WERI-Rb-1 (cell line): ENCODE results near the gene ZNF469.
"Not testable (repeated sequence)": the region's sequence is repeated elsewhere in the genome, so short reads cannot be mapped to it uniquely, and the experiment has no call there.

Source experiments
- DNase-seq: peaks from one replicate; pipeline ENCODE4 v3.0.0-alpha.2; 2020
- H3K27ac ChIP-seq: fragments of 250-450 bp; sonication (Bioruptor Pico); 2 replicates; pipeline ENCODE4 v1.5.1; 2020; ENCODE audit warnings: mild to moderate bottlenecking, moderate library complexity
- H3K27me3 ChIP-seq: fragments of 250-450 bp; sonication (Bioruptor Pico); 2 replicates; pipeline ENCODE4 v1.5.1; 2021; ENCODE audit warnings: mild to moderate bottlenecking, low read depth, moderate library complexity; ENCODE audit not compliant: insufficient read depth, severe bottlenecking
- H3K36me3 ChIP-seq: fragments of 250-450 bp; sonication (Bioruptor Pico); 2 replicates; pipeline ENCODE4 v1.5.1; 2020; ENCODE audit warnings: mild to moderate bottlenecking, moderate library complexity
- H3K4me3 ChIP-seq: 2 replicates; pipeline ENCODE4 v1.5.1; 2011; ENCODE audit warnings: low read depth, mild to moderate bottlenecking, control low read depth, low read length
- H3K9me3 ChIP-seq: fragments of 250-450 bp; sonication (Bioruptor Pico); 2 replicates; pipeline ENCODE4 v1.5.1; 2021; ENCODE audit warnings: mild to moderate bottlenecking, moderate library complexity; ENCODE audit not compliant: severe bottlenecking
- CTCF ChIP-seq: IDR thresholded peaks from 2 replicates; pipeline ENCODE4 v1.5.1; 2011; ENCODE audit warnings: low read depth, mild to moderate bottlenecking, control low read depth, inconsistent platforms, low read length

ZNF469 gene

GRCh38 chr16:88408561-88409142 lies 25.9 kb downstream of the ZNF469 start:
- Histone ChIP-seq H3K27ac (no peak overlapping the region), H3K27me3 (no peaks in the 10 kb centered on the region), H3K4me3 (no peak overlapping the region), H3K36me3 (no peaks in the 10 kb centered on the region), H3K9me3 (no peaks in the 10 kb centered on the region)
- no peak for DNase-seq
- TF ChIP-seq CTCF = no peak

- DNase-seq = no peak
- Histone ChIP-seq H3K27me3 (no peaks in the 10 kb centered on the region), H3K36me3 (no peaks in the 10 kb centered on the region), H3K27ac (no peak overlapping the region), H3K4me3 (no peak overlapping the region), H3K9me3 (no peaks in the 10 kb centered on the region)
- no peak for TF ChIP-seq CTCF
Measured at GRCh38 chr16:88409296-88410065, 26.7 kb downstream of the ZNF469 start.

- H3K36me3 ChIP-seq, DNase-seq: not testable (repeated sequence)
Measured at GRCh38 chr16:88410297-88410968, 27.7 kb downstream of the ZNF469 start.

GRCh38 chr16:88411951-88412576 lies 29.3 kb downstream of the ZNF469 start:
- H3K36me3 ChIP-seq = no peaks in the 10 kb centered on the region
- H3K27me3 ChIP-seq = no peaks in the 10 kb centered on the region
- DNase-seq = no peak
- no peak overlapping the region for H3K4me3 ChIP-seq
- H3K27ac ChIP-seq = no peak overlapping the region
- no peaks in the 10 kb centered on the region for H3K9me3 ChIP-seq
- no peak for TF ChIP-seq CTCF

More at GRCh38 chr16:88410297-88410968, 27.7 kb downstream of the ZNF469 start:
- not testable (repeated sequence) for H3K27ac ChIP-seq, H3K9me3 ChIP-seq, H3K4me3 ChIP-seq, H3K27me3 ChIP-seq

- no peaks in the 10 kb centered on the region for H3K36me3 ChIP-seq
- no peaks in the 10 kb centered on the region for H3K9me3 ChIP-seq
- no peaks in the 10 kb centered on the region for H3K27me3 ChIP-seq
- H3K27ac ChIP-seq = no peak overlapping the region
- no peak for TF ChIP-seq CTCF
- no peak for DNase-seq
- no peak overlapping the region for H3K4me3 ChIP-seq
Measured at GRCh38 chr16:88412766-88413165, 30.0 kb downstream of the ZNF469 start.

GRCh38 chr16:88413231-88413630 lies 30.5 kb downstream of the ZNF469 start:
- H3K27ac ChIP-seq = no peak overlapping the region
- no peaks in the 10 kb centered on the region for H3K27me3 ChIP-seq
- TF ChIP-seq CTCF = no peak
- H3K36me3 ChIP-seq = no peaks in the 10 kb centered on the region
- no peak for DNase-seq
- no peaks in the 10 kb centered on the region for H3K9me3 ChIP-seq
- H3K4me3 ChIP-seq = no peak overlapping the region
